Tibial nerve (tissue), 4 donors: ENCODE results near the gene CFAP65. TPM values are rescaled to one million over a fixed set of nuclear protein-coding genes. Genes with fewer than 3 reads are reported as not detected.

Experiments
- DNase-seq, 2 donors: peaks; one replicate each; pipeline ENCODE4 v3.0.0-alpha.2; 2019; ENCODE audit warnings: low spot score in 2 of 2
- H3K27ac ChIP-seq, 4 donors: fragments of 200-600 bp; sonication (generic) in 3 of 4; one replicate each; pipeline ENCODE4 v1.5.1; 2017 to 2019; ENCODE audit warnings: mild to moderate bottlenecking in 1 of 4
- H3K27me3 ChIP-seq, 2 donors: fragments of 200-600 bp; sonication (generic) in 1 of 2; one replicate each; pipeline versions ENCODE4 v1.5.1 to v1.6.0; 2017 to 2019
- H3K36me3 ChIP-seq, 3 donors: fragments of 200-600 bp; sonication (generic); one replicate each; pipeline ENCODE4 v1.5.1; 2018 to 2019
- H3K4me1 ChIP-seq, 4 donors: fragments of 200-600 bp; sonication (generic) in 3 of 4; one replicate each; pipeline ENCODE4 v1.5.1; 2017 to 2019
- H3K4me3 ChIP-seq, 4 donors: fragments of 200-600 bp; sonication (generic) in 3 of 4; one replicate each; pipeline ENCODE4 v1.5.1; 2017 to 2019; ENCODE audit warnings: mild to moderate bottlenecking in 1 of 4, moderate library complexity in 1 of 4
- H3K9me3 ChIP-seq, 4 donors: fragments of 200-600 bp; sonication (generic) in 3 of 4; one replicate each; pipeline ENCODE4 v1.5.1; 2017 to 2019
- CTCF ChIP-seq, 5 experiments: fragments of 200-600 bp in 3 of 5; fragments of 450-650 bp in 2 of 5; sonication (generic) in 3 of 5; IDR thresholded peaks; one replicate each; pipeline ENCODE4 v1.5.1; 2016 to 2019; ENCODE audit warnings: antibody characterized with exemption in 5 of 5, mild to moderate bottlenecking in 3 of 5, moderate library complexity in 2 of 5
- EP300 ChIP-seq, 2 donors: sonication (generic); formaldehyde crosslinking; IDR thresholded peaks; one replicate each; pipeline ENCODE4 v1.6.1; 2017; ENCODE audit warnings: antibody characterized with exemption in 2 of 2, mild to moderate bottlenecking in 1 of 2
- POLR2A ChIP-seq, 2 donors: fragments of 450-650 bp; IDR thresholded peaks; one replicate each; pipeline ENCODE4 v1.6.1; 2017; ENCODE audit warnings: antibody characterized with exemption in 2 of 2, mild to moderate bottlenecking in 2 of 2, moderate library complexity in 2 of 2
- WGBS, 2 donors: methylation state at CpG; one replicate each; pipeline ENCODE4 v1.1.5; 2018; 5-methylcytosine and 5-hydroxymethylcytosine counted together
- total RNA-seq, 4 donors: library from RNA; depleted of rRNA; stranded (reverse); fragments of >200 nt; gene quantifications; one replicate each; pipeline ENCODE4 v1.1.0, GENCODE V29; 2016

CFAP65 gene
- total RNA-seq, 4 donors from 2014 or later, result not detected

GRCh38 chr2:218961651-218962570, 79.4 kb downstream of the CFAP65 start:
- no peak for DNase-seq
- Histone ChIP-seq H3K4me3 (no peak overlapping the region), H3K36me3 (no peaks in the 10 kb centered on the region), H3K9me3 (no peaks in the 10 kb centered on the region), H3K27me3 (peaks cover 2 to 87% of the 10 kb centered on the region in 2 donors), H3K27ac (no peak overlapping the region), H3K4me1 (peaks cover 0 to 31% (median 4%) of the 10 kb centered on the region in 4 donors)
- TF ChIP-seq CTCF (IDR thresholded peaks at IDR 0.05), result no peak
- no peak for TF ChIP-seq EP300 (IDR thresholded peaks at IDR 0.05)
- TF ChIP-seq POLR2A (IDR thresholded peaks at IDR 0.05), result no peak
- WGBS, 2 donors, result 12 to 14% methylated on average over 34 of the region's 34 CpGs

- no peak for DNase-seq
- H3K4me3 ChIP-seq, result no peak overlapping the region
- peaks cover 0 to 31% (median 4%) of the 10 kb centered on the region in 4 donors for H3K4me1 ChIP-seq
- H3K36me3 ChIP-seq, result no peaks in the 10 kb centered on the region
- TF ChIP-seq CTCF (IDR thresholded peaks at IDR 0.05), result no peak
- H3K27me3 ChIP-seq, result peaks cover 2 to 90% of the 10 kb centered on the region in 2 donors
- no peaks in the 10 kb centered on the region for H3K9me3 ChIP-seq
- WGBS, 2 donors, result 6 to 10% methylated on average over 4 of the region's 4 CpGs
- H3K27ac ChIP-seq, result no peak overlapping the region
These were observed 80.1 kb downstream of the CFAP65 start for GRCh38 chr2:218961229-218961628.

- 1 to 6% methylated on average over 34 to 44 of the region's 87 CpGs for WGBS, 2 donors
- Histone ChIP-seq H3K27me3 (peaks cover 2 to 96% of the 10 kb centered on the region in 2 donors), H3K27ac (no peak overlapping the region), H3K4me3 (no peak overlapping the region), H3K36me3 (no peaks in the 10 kb centered on the region), H3K4me1 (peaks cover 0 to 31% (median 4%) of the 10 kb centered on the region in 4 donors), H3K9me3 (no peaks in the 10 kb centered on the region)
- no peak for DNase-seq
- TF ChIP-seq EP300 (IDR thresholded peaks at IDR 0.05) (no peak), POLR2A (IDR thresholded peaks at IDR 0.05) (no peak), CTCF (IDR thresholded peaks at IDR 0.05) (no peak)
These were observed 80.8 kb downstream of the CFAP65 start for GRCh38 chr2:218960309-218961165.

GRCh38 chr2:218959761-218960308, 81.5 kb downstream of the CFAP65 start:
- H3K27me3 ChIP-seq, result peaks cover 2 to 94% of the 10 kb centered on the region in 2 donors
- H3K36me3 ChIP-seq, result no peaks in the 10 kb centered on the region
- no peak overlapping the region for H3K27ac ChIP-seq
- 2 to 3% methylated on average over 21 to 39 of the region's 67 CpGs for WGBS, 2 donors
- DNase-seq, result no peak
- H3K4me3 ChIP-seq, result peak overlapping the region in 3 of 4 donors; percentile 11 to 46 (median 38)
- no peaks in the 10 kb centered on the region for H3K9me3 ChIP-seq
- TF ChIP-seq EP300 (IDR thresholded peaks at IDR 0.05) (no peak), CTCF (IDR thresholded peaks at IDR 0.05) (no peak), POLR2A (IDR thresholded peaks at IDR 0.05) (no peak)
- peaks cover 0 to 31% (median 4%) of the 10 kb centered on the region in 4 donors for H3K4me1 ChIP-seq
